Omental fat pad (tissue), 4 donors: ENCODE measurements around the gene RBM47. TPM values are rescaled to one million over a fixed set of nuclear protein-coding genes. Genes with fewer than 3 reads are reported as not detected.

ENCODE experiments used
- ATAC-seq: fragments of 150-250 bp; one replicate; pipeline ENCODE4 v1.9.1; 2016; ENCODE audit warnings: mild to moderate bottlenecking, moderate library complexity; ENCODE audit not compliant: low FRiP score
- DNase-seq: peaks from one replicate; pipeline ENCODE4 v3.0.0-alpha.2; 2019; ENCODE audit warnings: low spot score
- total RNA-seq, 4 donors: library from RNA; depleted of rRNA; stranded (reverse); fragments of >200 nt; gene quantifications; one replicate each; pipeline ENCODE4 v1.1.0, GENCODE V29; 2016
- TF ChIP-seq, protein P1 (sequence below), 3 donors: fragments of 450-650 bp; IDR thresholded peaks; one replicate each; pipeline ENCODE4 v1.5.1; 2016 to 2017; ENCODE audit warnings: antibody characterized with exemption in 3 of 3, mild to moderate bottlenecking in 3 of 3, moderate library complexity in 2 of 3

RBM47 gene
- total RNA-seq, 4 donors from 2014 or later, result 51.0 to 124 (median 55.5) TPM

DNA sequence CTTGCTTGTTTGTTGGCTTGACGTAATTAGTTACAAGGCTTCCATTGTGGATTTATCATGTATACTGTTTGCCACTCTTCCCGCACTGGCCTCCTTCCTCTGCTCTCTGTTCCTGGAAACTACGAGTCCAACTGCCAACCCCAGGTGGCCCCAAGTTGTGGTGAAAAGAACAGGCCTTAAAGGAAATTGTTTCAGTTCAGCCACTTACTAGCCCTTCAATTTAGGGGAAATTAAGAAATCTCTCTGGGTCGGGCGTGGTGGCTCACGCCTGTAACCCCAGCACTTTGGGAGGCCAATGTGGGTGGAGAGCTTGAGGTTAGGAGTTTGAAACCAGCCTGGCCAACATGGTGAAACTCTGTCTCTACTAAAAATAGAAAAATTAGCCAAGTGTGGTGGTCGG, 28.0 kb downstream of the RBM47 start:
- DNase-seq, result no peak
- no peak for ATAC-seq
- TF ChIP-seq, protein P1, sequence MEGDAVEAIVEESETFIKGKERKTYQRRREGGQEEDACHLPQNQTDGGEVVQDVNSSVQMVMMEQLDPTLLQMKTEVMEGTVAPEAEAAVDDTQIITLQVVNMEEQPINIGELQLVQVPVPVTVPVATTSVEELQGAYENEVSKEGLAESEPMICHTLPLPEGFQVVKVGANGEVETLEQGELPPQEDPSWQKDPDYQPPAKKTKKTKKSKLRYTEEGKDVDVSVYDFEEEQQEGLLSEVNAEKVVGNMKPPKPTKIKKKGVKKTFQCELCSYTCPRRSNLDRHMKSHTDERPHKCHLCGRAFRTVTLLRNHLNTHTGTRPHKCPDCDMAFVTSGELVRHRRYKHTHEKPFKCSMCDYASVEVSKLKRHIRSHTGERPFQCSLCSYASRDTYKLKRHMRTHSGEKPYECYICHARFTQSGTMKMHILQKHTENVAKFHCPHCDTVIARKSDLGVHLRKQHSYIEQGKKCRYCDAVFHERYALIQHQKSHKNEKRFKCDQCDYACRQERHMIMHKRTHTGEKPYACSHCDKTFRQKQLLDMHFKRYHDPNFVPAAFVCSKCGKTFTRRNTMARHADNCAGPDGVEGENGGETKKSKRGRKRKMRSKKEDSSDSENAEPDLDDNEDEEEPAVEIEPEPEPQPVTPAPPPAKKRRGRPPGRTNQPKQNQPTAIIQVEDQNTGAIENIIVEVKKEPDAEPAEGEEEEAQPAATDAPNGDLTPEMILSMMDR (IDR thresholded peaks at IDR 0.05), result no peak

DNA sequence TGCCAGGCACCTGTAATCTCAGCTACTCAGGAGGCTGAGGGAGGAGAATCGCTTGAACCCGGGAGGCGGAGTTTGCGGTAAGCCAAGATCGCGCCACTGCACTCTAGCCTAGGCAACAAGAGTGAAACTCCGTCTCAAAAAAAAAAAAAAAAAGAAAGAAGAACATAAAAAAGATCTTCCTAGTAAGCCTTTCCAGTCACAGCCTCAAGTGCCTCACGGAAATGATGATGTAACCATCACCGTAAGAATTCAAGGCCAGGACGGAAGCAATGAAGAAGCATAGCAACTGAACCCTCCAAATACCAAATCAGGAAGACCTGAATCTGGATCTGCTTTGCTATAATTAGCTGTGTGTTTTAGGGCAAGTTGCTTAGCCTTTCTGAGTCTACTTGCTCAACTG, 28.8 kb downstream of the RBM47 start:
- DNase-seq, result no peak
- no peak for ATAC-seq
- TF ChIP-seq, protein P1 (IDR thresholded peaks at IDR 0.05), result no peak

DNA sequence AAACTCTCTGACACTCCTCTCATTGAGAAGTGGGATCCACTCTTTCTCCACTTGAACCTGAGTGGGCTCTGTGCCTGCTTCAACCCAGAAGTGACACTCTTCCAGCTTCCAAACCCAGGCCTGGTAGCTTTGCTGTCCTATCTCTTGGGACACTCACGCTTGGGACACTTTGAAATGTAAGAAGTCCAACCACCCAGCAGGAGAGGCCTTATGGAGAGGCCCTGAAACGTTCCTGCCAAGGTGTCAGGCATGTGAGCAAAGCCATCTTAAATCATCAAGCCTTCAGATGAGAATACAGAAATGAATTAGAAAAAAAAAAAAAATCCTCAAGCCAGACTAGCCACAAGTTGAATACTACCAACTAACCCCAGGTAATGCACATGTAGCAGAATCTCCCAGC, 30.2 kb downstream of the RBM47 start:
- TF ChIP-seq, protein P1 (IDR thresholded peaks at IDR 0.05), result no peak
- DNase-seq (no peak), ATAC-seq (no peak)

- TF ChIP-seq, protein P1 (IDR thresholded peaks at IDR 0.05), result no peak
- no peak for DNase-seq
- ATAC-seq, result no peak
These were observed 33.1 kb downstream of the RBM47 start for GRCh38 chr4:40596522-40596921.

DNA sequence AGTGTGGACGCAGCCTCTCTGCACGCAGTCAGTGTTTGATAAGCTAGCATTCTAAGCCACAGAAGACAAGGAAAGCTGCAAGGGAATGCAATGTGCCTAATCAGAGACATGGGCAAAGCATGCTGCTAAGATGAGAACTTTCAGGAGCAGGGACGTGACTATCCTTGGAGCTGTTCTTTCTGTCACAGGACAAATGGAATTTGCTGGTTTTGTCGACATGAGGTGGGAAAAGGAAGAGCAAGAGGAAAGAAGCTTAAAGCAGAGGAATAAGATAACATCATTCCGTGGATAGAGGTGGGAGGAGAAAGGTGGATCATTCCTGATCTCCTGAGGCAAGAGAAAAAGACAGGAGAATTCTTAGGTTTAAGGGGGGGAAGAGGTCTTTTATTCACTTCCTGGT, 33.7 kb downstream of the RBM47 start:
- TF ChIP-seq, protein P1 (IDR thresholded peaks at IDR 0.05), result no peak
- DNase-seq, result no peak
- no peak for ATAC-seq

DNA sequence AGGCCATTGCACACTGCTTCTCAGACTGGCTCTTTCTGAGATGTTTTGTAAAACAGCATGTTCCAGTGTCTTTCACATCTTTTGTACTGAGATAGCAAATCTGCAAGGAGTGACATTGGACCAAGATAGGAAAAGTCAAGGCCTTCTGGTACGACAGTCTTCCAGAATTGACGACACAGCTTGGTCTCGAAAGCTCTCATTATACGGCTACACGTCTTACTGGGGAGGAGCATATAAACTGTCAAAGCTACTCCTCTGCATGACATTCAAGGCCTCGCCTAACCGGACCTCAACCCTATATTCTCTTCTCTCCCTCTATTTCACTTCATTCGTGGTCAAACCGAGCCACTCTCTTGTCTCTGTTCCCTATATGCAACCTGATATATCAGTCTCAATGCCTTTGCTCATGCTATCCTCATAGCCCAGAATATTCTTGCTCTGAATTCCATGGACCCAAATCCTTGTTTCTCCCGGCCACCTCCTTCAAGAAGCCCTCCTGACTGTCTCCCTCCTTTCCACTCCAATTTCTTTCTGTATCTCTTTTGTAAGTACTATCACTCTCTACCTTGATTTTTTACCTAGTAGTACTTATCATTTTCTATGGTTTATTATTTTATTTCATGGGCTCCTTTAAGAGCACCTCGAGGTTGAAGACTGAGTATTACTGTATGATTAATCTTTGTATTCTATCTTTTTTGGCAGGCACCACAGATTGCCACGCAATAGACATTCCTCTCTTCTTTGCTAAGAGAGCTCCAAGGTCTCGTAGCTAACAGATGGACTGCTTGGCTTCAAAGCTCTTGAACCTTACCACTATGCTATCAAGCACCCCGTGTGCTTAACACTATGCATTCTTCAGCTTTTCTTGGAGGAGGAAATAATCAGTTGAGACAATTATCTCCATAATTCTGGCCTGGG, 35.1 kb downstream of the RBM47 start:
- peak; percentile 88 for ATAC-seq
- TF ChIP-seq, protein P1 (IDR thresholded peaks at IDR 0.05), result no peak
- DNase-seq, result no peak

DNA sequence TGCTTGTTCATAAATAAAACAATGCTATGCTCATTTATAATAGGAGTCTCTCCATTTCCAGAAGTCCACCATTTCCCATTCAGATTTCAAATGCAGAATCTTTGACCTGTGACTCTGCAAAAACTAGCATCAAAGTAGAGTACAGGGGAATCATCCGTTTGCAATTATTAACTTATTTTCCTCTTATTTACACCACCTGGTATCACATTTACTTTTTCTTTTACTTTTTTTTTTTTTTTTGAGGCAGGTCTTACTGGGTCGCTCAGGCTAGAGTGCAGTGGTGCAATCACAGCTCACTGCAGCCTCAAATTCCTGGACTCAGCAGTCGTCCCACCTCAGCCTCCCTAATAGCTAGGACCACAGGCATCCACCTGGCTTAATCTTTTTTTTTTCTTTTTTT, 37.6 kb downstream of the RBM47 start:
- TF ChIP-seq, protein P1 (IDR thresholded peaks at IDR 0.05), result no peak
- no peak for ATAC-seq
- no peak for DNase-seq
